NCI-H82 (cell line): ENCODE measurements around the gene CLSTN1.
A peak's percentile ranks its signal among the peaks of the same experiment; 100 is the strongest.
"Not testable (repeated sequence)": the region's sequence is repeated elsewhere in the genome, so short reads cannot be mapped to it uniquely, and the experiment has no call there.

Experiments
- DNase-seq: peaks from one replicate; lab custom pipeline; 2025; lab: John Stamatoyannopoulos, UW

Gene CLSTN1

GRCh38 chr1:9825093-9826074 lies 1.6 kb upstream of the CLSTN1 start:
- peak; percentile 97 for DNase-seq

GRCh38 chr1:9824702-9825089 lies 931 bp upstream of the CLSTN1 start:
- peak; percentile 37 for DNase-seq

GRCh38 chr1:9823693-9823942 lies 147 bp downstream of the CLSTN1 start:
- no peak for DNase-seq

GRCh38 chr1:9822897-9823692 lies 670 bp downstream of the CLSTN1 start:
- peak; percentile 65 for DNase-seq

GRCh38 chr1:9822490-9822889 lies 1.3 kb downstream of the CLSTN1 start:
- DNase-seq, result no peak

- DNase-seq, result no peak
Observed at GRCh38 chr1:9821710-9822109, 2.1 kb downstream of the CLSTN1 start.

GRCh38 chr1:9820521-9820920 lies 3.2 kb downstream of the CLSTN1 start:
- no peak for DNase-seq

- no peak for DNase-seq
Observed at GRCh38 chr1:9817734-9818133, 6.0 kb downstream of the CLSTN1 start.

- DNase-seq, result no peak
Observed at GRCh38 chr1:9816199-9816598, 7.6 kb downstream of the CLSTN1 start.

GRCh38 chr1:9815150-9815549 lies 8.6 kb downstream of the CLSTN1 start:
- DNase-seq, result no peak

GRCh38 chr1:9814619-9815018 lies 9.1 kb downstream of the CLSTN1 start:
- DNase-seq, result no peak

GRCh38 chr1:9811239-9811966 lies 12.4 kb downstream of the CLSTN1 start:
- DNase-seq, result peak; percentile 66

GRCh38 chr1:9809100-9809510 lies 14.7 kb downstream of the CLSTN1 start:
- no peak for DNase-seq

- no peak for DNase-seq
Observed at GRCh38 chr1:9808459-9808858, 15.3 kb downstream of the CLSTN1 start.

- DNase-seq, result no peak
Observed at GRCh38 chr1:9807541-9807940, 16.2 kb downstream of the CLSTN1 start.

GRCh38 chr1:9805972-9806371 lies 17.8 kb downstream of the CLSTN1 start:
- not testable (repeated sequence) for DNase-seq

- DNase-seq, result no peak
Observed at GRCh38 chr1:9805006-9805508, 18.7 kb downstream of the CLSTN1 start.

GRCh38 chr1:9803003-9803918 lies 20.5 kb downstream of the CLSTN1 start:
- DNase-seq, result peak; percentile 21

- no peak for DNase-seq
Observed at GRCh38 chr1:9801909-9802308, 21.9 kb downstream of the CLSTN1 start.

- peak; percentile 60 for DNase-seq
Observed at GRCh38 chr1:9798236-9799130, 25.3 kb downstream of the CLSTN1 start.
